Measurements from ENCODE around the gene MYH10.

MYH10 gene

GRCh38 chr17:8673612-8674011, 43.1 kb upstream of the MYH10 start (continued):
- TF ChIP-seq TCF4 (CRISPR knock-in tag; IDR thresholded peaks at IDR 0.05; ENCODE audit: borderline replicate concordance) (peak; percentile 90), ZFP30 (CRISPR knock-in tag; IDR thresholded peaks at IDR 0.05) (no peak), GLIS3 (CRISPR knock-in tag; IDR thresholded peaks at IDR 0.05) (peak; percentile 92), CSDC2 (CRISPR knock-in tag; IDR thresholded peaks at IDR 0.05) (peak; percentile 30; the same call in 1 of the 2 replicates), BACH2 (CRISPR knock-in tag; IDR thresholded peaks at IDR 0.05; ENCODE audit: borderline replicate concordance) (no peak), ARNTL (CRISPR knock-in tag; IDR thresholded peaks at IDR 0.05; ENCODE audit: borderline replicate concordance, low read depth) (no peak), RARB (CRISPR knock-in tag; IDR thresholded peaks at IDR 0.05) (no peak)
- TF ChIP-seq, protein P1, sequence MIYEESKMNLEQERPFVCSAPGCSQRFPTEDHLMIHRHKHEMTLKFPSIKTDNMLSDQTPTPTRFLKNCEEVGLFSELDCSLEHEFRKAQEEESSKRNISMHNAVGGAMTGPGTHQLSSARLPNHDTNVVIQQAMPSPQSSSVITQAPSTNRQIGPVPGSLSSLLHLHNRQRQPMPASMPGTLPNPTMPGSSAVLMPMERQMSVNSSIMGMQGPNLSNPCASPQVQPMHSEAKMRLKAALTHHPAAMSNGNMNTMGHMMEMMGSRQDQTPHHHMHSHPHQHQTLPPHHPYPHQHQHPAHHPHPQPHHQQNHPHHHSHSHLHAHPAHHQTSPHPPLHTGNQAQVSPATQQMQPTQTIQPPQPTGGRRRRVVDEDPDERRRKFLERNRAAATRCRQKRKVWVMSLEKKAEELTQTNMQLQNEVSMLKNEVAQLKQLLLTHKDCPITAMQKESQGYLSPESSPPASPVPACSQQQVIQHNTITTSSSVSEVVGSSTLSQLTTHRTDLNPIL (CRISPR knock-in tag; IDR thresholded peaks at IDR 0.05; ENCODE audit: low read depth): peak; percentile 92
- TF ChIP-seq, protein P2, sequence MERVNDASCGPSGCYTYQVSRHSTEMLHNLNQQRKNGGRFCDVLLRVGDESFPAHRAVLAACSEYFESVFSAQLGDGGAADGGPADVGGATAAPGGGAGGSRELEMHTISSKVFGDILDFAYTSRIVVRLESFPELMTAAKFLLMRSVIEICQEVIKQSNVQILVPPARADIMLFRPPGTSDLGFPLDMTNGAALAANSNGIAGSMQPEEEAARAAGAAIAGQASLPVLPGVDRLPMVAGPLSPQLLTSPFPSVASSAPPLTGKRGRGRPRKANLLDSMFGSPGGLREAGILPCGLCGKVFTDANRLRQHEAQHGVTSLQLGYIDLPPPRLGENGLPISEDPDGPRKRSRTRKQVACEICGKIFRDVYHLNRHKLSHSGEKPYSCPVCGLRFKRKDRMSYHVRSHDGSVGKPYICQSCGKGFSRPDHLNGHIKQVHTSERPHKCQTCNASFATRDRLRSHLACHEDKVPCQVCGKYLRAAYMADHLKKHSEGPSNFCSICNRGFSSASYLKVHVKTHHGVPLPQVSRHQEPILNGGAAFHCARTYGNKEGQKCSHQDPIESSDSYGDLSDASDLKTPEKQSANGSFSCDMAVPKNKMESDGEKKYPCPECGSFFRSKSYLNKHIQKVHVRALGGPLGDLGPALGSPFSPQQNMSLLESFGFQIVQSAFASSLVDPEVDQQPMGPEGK (CRISPR knock-in tag; IDR thresholded peaks at IDR 0.05; ENCODE audit: borderline replicate concordance): peak; percentile 79; the same call in 1 of the 2 replicates

DNA sequence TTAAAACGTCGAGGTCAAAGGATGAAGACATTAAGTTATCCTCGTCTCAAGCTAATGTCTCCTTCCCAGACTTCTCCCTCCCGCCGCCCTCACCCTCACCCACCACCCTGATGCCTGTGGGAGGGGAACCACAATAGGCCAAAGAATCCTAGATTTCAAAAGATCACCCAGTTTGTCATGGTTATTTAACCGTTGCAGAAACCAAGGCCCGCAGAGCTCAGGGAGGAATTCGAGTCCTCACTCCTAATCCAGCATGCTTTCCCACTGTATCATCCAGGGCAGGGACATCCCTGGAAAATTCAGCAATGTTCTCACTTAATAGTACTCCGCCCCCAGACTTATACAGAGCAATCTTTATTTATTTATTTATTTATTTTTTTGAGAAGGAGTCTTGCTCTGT, 41.8 kb upstream of the MYH10 start:
- no peak for ATAC-seq
- TF ChIP-seq TOX (CRISPR knock-in tag; IDR thresholded peaks at IDR 0.05; ENCODE audit: borderline replicate concordance): no peak
- TF ChIP-seq CSDC2 (CRISPR knock-in tag; IDR thresholded peaks at IDR 0.05): no peak
- TF ChIP-seq ZC3H10 (CRISPR knock-in tag; IDR thresholded peaks at IDR 0.05): no peak
- TF ChIP-seq GLIS3 (CRISPR knock-in tag; IDR thresholded peaks at IDR 0.05): no peak
- TF ChIP-seq OSR1 (CRISPR knock-in tag; IDR thresholded peaks at IDR 0.05): no peak
- no peak for TF ChIP-seq SNAI2 (CRISPR knock-in tag; IDR thresholded peaks at IDR 0.05)

DNA sequence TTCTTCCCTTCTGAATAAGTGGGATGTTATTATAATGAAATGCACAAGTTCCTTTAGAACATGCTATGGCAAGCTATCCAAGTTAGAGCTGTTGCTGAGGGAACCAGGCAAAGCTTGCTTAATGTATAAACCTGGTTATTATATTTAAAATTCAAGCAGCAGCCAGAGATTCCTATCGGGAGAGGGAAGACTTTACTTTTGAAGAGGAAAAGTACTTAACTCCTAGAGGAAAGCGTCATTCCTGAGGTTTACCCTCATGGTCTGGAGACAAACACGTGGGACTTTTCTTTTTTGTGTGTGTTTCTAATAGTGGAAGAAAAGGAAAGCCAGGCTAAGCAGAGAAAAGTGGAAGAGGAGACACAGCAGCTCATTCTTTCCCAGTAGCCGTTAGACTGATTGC, 39.9 kb upstream of the MYH10 start:
- ATAC-seq: no peak
- TF ChIP-seq TOX (CRISPR knock-in tag; IDR thresholded peaks at IDR 0.05; ENCODE audit: borderline replicate concordance) (no peak), POU6F1 (CRISPR knock-in tag; IDR thresholded peaks at IDR 0.05; ENCODE audit: borderline replicate concordance, low read depth) (no peak), GLIS3 (CRISPR knock-in tag; IDR thresholded peaks at IDR 0.05) (no peak), ZNF565 (CRISPR knock-in tag; conservative IDR thresholded peaks at IDR 0.05; ENCODE audit: low read depth) (no peak)
- TF ChIP-seq, protein P1 (CRISPR knock-in tag; IDR thresholded peaks at IDR 0.05; ENCODE audit: low read depth): no peak
- TF ChIP-seq, protein P2 (CRISPR knock-in tag; IDR thresholded peaks at IDR 0.05; ENCODE audit: borderline replicate concordance): no peak

DNA sequence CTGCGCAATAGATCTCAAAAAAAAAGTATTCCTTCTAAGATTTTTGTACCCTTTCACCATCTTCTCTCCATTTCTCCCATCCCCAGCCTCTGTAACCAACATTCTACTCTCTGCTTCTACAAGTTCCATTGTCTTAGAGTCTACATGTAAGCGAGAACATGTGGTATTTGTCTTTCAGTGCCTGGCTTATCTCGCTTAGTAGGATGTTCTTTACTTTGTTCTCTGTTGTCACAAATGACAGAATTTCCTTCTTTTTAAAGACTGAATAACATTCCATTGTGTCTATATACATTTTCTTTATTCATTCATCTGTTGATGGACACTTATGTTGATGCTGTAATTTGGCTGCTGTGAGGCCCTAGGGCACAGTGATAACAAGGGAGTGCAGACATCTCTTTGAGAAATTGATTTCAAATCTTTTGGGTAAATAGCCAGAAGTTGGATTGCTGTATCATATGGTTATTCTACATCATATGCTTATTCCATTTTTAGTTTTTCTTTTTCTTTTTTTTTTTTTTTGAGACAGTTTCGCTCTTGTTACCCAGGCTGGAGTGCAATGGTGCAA, 37.7 kb upstream of the MYH10 start:
- ATAC-seq: no peak
- TF ChIP-seq POU6F1 (CRISPR knock-in tag; IDR thresholded peaks at IDR 0.05; ENCODE audit: borderline replicate concordance, low read depth) (no peak), RARB (CRISPR knock-in tag; IDR thresholded peaks at IDR 0.05) (no peak), BACH2 (CRISPR knock-in tag; IDR thresholded peaks at IDR 0.05; ENCODE audit: borderline replicate concordance) (no peak), OSR1 (CRISPR knock-in tag; IDR thresholded peaks at IDR 0.05) (no peak), PPARA (CRISPR knock-in tag; IDR thresholded peaks at IDR 0.05; ENCODE audit: borderline replicate concordance) (no peak), TSHZ2 (CRISPR knock-in tag; IDR thresholded peaks at IDR 0.05) (no peak), SNAI2 (CRISPR knock-in tag; IDR thresholded peaks at IDR 0.05) (no peak), TCF4 (CRISPR knock-in tag; IDR thresholded peaks at IDR 0.05; ENCODE audit: borderline replicate concordance) (no peak), ZNF8 (CRISPR knock-in tag; IDR thresholded peaks at IDR 0.05) (no peak), CSRNP3 (CRISPR knock-in tag; IDR thresholded peaks at IDR 0.05) (no peak), CSDC2 (CRISPR knock-in tag; IDR thresholded peaks at IDR 0.05) (no peak), ZFP30 (CRISPR knock-in tag; IDR thresholded peaks at IDR 0.05) (no peak), ESRRG (CRISPR knock-in tag; IDR thresholded peaks at IDR 0.05) (no peak)
